ENCODE measurements around the gene CSMD2. TPM values are rescaled to one million over a fixed set of nuclear protein-coding genes. Genes with fewer than 3 reads are reported as not detected.
"Not testable (repeated sequence)": the region's sequence is repeated elsewhere in the genome, so short reads cannot be mapped to it uniquely, and the experiment has no call there.

CSMD2 gene
- total RNA-seq, 1 donor from 2014 or later = 0.70 TPM

GRCh38 chr1:33532250-33532649, 632.8 kb downstream of the CSMD2 start:
- no peak for DNase-seq (ENCODE audit: low spot score)
- intact Hi-C loops (cut with DNase I) = no loop called here

DNA sequence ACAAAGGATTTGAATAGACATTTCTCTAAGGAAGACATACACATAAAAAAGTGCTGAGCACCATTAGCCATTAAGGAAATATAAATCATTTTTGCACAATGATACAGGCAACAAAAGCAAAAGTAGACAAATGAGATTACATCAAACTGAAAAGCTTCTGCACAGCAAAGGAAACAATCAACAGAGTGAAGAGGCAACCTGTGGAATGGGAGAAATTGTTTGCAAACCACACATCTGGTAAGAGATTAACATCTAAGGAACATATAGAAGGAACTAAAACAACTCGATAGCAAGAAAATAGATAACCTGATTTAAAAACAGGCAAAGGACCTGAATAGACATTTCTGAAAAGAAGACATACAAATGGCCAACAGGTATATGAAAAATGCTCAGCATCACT, 635.1 kb downstream of the CSMD2 start:
- intact Hi-C loops (cut with DNase I) = no loop called here
- no peak for DNase-seq (ENCODE audit: low spot score)

- DNase-seq (ENCODE audit: low spot score) = no peak
- intact Hi-C loops (cut with DNase I) = no loop called here
These were observed 637.1 kb downstream of the CSMD2 start for GRCh38 chr1:33527934-33528333.

DNA sequence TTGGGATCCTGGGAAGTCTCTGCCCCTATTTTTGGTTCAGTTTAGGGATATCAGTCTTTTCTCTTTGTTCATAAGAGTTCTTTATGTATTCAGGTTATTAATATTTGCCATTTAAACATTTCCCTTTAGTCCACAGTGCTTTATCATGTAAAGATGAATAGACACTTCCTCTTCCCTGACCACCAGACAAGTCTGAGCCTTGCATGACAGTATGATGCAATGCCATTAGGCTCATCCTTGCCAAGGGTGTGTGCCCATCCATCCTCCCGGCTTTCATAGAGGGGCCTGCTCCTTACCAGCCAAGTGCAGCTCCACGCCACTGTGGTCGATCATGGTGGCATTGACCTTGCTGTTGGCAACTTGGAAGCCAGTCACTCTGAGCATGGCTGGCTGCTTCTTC, 640.4 kb downstream of the CSMD2 start:
- intact Hi-C loops (cut with DNase I) = no loop called here
- DNase-seq (ENCODE audit: low spot score) = no peak

- intact Hi-C loops (cut with DNase I) = no loop called here
- no peak for DNase-seq (ENCODE audit: low spot score)
These were observed 645.7 kb downstream of the CSMD2 start for GRCh38 chr1:33519240-33519884.

- intact Hi-C loops (cut with DNase I) = no loop called here
These were observed 647.3 kb downstream of the CSMD2 start for GRCh38 chr1:33517596-33518250.

GRCh38 chr1:33516891-33517567, 648.0 kb downstream of the CSMD2 start:
- intact Hi-C loops (cut with DNase I) = no loop called here
- no peak for DNase-seq (ENCODE audit: low spot score)

More at GRCh38 chr1:33517596-33518250, 647.3 kb downstream of the CSMD2 start:
- DNase-seq (ENCODE audit: low spot score) = no peak

GRCh38 chr1:33516428-33516827, 648.6 kb downstream of the CSMD2 start:
- intact Hi-C loops (cut with DNase I) = no loop called here
- DNase-seq (ENCODE audit: low spot score) = no peak

DNA sequence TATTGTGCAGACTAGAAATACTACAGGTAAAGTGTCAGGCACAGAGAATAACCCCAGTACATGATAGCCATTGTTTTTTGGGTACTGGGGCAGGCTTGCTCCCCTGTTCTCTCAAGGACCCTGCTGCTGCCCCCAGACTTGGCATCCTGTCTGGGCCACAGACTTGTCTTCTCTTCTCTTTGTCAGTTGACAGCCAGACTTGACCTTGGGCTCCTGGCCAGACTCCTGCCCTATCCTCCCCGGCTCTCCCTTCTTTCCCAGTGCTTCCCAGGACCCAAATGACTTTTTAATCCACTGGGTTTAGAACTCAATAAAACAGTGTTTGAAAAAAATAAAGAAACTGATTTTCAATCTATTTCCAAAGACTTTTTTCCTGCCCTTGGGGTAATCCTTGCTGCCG, 649.4 kb downstream of the CSMD2 start:
- intact Hi-C loops (cut with DNase I) = no loop called here
- no peak for DNase-seq (ENCODE audit: low spot score)

GRCh38 chr1:33515112-33515511, 649.9 kb downstream of the CSMD2 start:
- intact Hi-C loops (cut with DNase I) = no loop called here

DNA sequence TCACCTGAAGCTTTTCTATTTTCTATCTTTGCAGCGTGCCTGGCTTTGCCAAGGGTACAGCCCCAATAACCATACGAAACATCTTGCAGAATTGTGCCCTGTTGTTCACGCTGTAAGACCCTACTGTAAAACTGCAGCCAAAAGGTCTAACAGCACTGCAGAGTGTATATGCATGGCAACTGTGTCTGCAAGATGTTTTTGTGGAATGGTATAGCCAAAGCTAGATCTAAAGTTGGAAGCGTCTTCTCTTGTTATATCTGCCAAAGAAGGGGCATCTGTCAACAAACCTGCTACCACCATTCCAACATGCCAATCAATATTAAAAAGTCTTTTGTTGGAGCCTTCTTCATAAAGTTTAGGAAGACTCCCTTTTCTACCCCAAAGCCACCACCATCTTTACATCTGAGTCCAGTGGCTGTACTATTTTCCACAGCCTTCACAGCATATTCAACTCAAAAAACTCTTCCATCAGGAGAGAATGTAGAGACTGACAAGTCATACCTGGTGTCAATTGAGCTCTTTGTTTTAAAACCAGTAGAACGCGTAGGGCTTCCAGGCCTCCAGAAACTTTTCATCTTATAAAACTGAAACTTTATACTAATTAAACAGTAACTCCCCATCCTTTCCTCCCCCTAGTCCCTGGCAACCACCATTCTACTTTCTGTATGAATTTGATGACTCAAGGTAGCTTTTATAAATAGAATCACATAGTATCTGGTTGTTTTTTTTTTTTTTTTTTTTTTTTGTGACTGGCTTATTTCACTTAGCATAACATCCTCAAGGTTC, 652.6 kb downstream of the CSMD2 start:
- intact Hi-C loops (cut with DNase I) = no loop called here
- no peak for DNase-seq (ENCODE audit: low spot score)

More at GRCh38 chr1:33515112-33515511, 649.9 kb downstream of the CSMD2 start:
- no peak for DNase-seq (ENCODE audit: low spot score)

GRCh38 chr1:33509276-33509675, 655.8 kb downstream of the CSMD2 start:
- DNase-seq (ENCODE audit: low spot score); intact Hi-C loops (cut with DNase I): not testable (repeated sequence)

- no peak for DNase-seq (ENCODE audit: low spot score)
- intact Hi-C loops (cut with DNase I) = no loop called here
These were observed 656.9 kb downstream of the CSMD2 start for GRCh38 chr1:33508151-33508550.

GRCh38 chr1:33507661-33508060, 657.4 kb downstream of the CSMD2 start:
- no peak for DNase-seq (ENCODE audit: low spot score)
- intact Hi-C loops (cut with DNase I) = no loop called here

GRCh38 chr1:33503506-33503905, 661.5 kb downstream of the CSMD2 start:
- DNase-seq (ENCODE audit: low spot score) = no peak
- intact Hi-C loops (cut with DNase I) = no loop called here

DNA sequence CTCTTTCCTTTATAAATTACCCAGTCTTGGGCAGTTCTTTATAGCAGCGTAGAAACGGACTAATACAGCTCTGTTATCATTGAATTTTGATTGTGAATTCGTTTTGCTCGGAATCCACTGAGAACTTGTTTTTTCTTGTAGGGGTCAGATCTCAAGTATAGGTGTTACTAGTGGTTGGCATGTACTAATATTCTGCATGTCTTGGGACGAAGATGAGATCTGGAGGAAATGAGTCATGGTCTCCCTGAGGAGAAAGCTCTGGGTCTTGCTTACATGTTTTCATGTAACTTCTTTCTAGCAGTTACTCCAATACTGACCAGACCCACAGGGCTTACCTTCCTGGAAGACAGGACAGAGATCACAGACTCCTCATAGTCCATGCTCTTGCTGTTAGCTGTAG, 662.3 kb downstream of the CSMD2 start:
- no peak for DNase-seq (ENCODE audit: low spot score)

DNA sequence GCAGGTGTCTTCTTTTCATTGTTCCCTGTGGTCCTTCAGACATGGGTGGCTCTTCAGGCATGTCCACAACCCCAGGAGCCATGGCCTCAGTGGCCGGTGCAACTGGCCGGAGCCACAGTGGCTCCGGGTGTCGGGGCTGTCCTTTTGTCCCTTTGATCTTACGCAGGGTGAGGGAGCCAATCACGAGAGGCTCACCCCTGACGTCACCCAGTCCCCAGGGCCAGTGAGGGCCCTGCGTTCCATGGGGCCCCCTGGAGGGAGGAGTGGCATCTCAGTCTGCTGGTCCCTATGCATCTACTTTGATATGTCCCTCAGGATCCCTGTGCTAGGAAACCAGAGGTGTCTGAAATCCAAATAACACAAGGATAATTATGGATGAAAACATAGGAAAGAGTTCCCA, 663.3 kb downstream of the CSMD2 start:
- DNase-seq (ENCODE audit: low spot score) = no peak

More for the DNA sequence above, 662.3 kb downstream of the CSMD2 start:
- intact Hi-C loops (cut with DNase I) = no loop called here

GRCh38 chr1:33501309-33501708, 663.7 kb downstream of the CSMD2 start:
- intact Hi-C loops (cut with DNase I) = no loop called here
- no peak for DNase-seq (ENCODE audit: low spot score)

More for the DNA sequence above, 663.3 kb downstream of the CSMD2 start:
- intact Hi-C loops (cut with DNase I) = no loop called here

DNA sequence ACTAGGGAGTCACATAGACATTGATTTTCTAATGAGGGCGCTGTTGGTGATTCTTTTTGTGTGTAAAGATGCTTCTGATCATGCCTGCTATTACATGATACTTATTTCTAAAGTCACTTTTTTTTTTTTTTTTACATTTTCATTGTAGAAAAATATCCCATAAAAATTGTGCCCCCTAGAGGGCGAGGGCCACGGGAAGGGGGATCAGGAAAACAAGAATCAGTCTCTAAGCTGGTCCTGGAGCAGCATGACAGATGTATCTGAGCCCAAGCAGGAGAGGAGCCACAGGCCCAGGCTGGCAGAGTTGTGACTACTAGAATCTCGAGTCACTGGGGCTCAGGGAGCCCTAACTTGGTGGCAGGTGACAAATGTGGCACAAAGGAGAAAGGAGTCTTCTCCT, 664.5 kb downstream of the CSMD2 start:
- intact Hi-C loops (cut with DNase I) = no loop called here

DNA sequence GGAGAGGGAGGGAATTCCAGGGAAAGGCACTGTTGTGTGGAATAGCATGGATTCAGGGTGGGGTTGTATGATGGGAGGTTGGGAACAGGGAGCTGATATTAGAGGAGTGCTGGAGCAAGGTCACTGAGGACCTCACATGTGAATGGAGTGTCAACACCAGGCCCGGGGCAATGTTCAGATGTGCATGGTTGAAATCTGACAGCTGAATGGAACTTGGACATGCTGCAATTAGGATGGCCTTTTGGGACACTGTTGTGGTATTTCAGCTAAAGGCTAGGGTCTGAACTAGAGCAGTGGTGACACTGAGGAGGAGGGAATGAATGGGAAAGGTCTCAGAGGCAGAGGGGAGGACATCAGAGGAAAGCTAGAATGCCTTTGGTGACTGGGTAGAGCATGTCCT, 667.6 kb downstream of the CSMD2 start:
- no peak for DNase-seq (ENCODE audit: low spot score)
- intact Hi-C loops (cut with DNase I) = no loop called here

More for the DNA sequence above, 664.5 kb downstream of the CSMD2 start:
- no peak for DNase-seq (ENCODE audit: low spot score)
